Gastroesophageal sphincter (tissue), 4 donors: ENCODE measurements around the gene MSLN. TPM values are rescaled to one million over a fixed set of nuclear protein-coding genes. Genes with fewer than 3 reads are reported as not detected.

ENCODE experiments used
- ATAC-seq: fragments of 150-250 bp; one replicate; pipeline ENCODE4 v1.9.1; 2016; ENCODE audit warnings: mild to moderate bottlenecking, moderate library complexity
- H3K27ac ChIP-seq, 4 donors: fragments of 200-600 bp; sonication (generic) in 3 of 4; 1 replicate in 3 of 4; 2 replicates in 1 of 4; pipeline ENCODE4 v1.5.1; 2016 to 2019
- H3K27me3 ChIP-seq: fragments of 200-600 bp; sonication (generic); one replicate; pipeline ENCODE4 v1.5.1; 2019
- H3K36me3 ChIP-seq, 2 donors: fragments of 200-600 bp; sonication (generic); one replicate each; pipeline ENCODE4 v1.5.1; 2019; ENCODE audit warnings: control low read depth in 1 of 2
- H3K4me1 ChIP-seq, 3 donors: fragments of 200-600 bp; sonication (generic); 1 replicate in 2 of 3; 2 replicates in 1 of 3; pipeline ENCODE4 v1.5.1; 2016 to 2019; ENCODE audit warnings: control low read depth in 2 of 3
- H3K4me3 ChIP-seq, 2 donors: fragments of 200-600 bp; sonication (generic); one replicate each; pipeline ENCODE4 v1.5.1; 2019; ENCODE audit warnings: mild to moderate bottlenecking in 1 of 2, moderate library complexity in 1 of 2
- H3K9me3 ChIP-seq, 3 donors: fragments of 200-600 bp; sonication (generic); one replicate each; pipeline ENCODE4 v1.5.1; 2017 to 2019; ENCODE audit warnings: control low read depth in 2 of 3
- CTCF ChIP-seq, 4 experiments: fragments of 200-600 bp in 2 of 4; fragments of 450-650 bp in 2 of 4; sonication (generic) in 1 of 4; IDR thresholded peaks; one replicate each; pipeline ENCODE4 v1.5.1; 2017 to 2019; ENCODE audit warnings: antibody characterized with exemption in 4 of 4, mild to moderate bottlenecking in 2 of 4, moderate library complexity in 2 of 4
- EP300 ChIP-seq: sonication (generic); formaldehyde crosslinking; IDR thresholded peaks from one replicate; pipeline ENCODE4 v1.6.1; 2017; ENCODE audit warnings: antibody characterized with exemption, mild to moderate bottlenecking
- POLR2A ChIP-seq, 2 donors: fragments of 450-650 bp; IDR thresholded peaks; one replicate each; pipeline ENCODE4 v1.6.1; 2017; ENCODE audit warnings: antibody characterized with exemption in 2 of 2, mild to moderate bottlenecking in 2 of 2, moderate library complexity in 1 of 2
- POLR2AphosphoS5 ChIP-seq: sonication (generic); formaldehyde crosslinking; IDR thresholded peaks from one replicate; pipeline ENCODE4 v1.6.1; 2017; ENCODE audit warnings: antibody characterized with exemption
- WGBS, 2 donors: methylation state at CpG; one replicate each; pipeline ENCODE4 v1.1.5; 2018; ENCODE audit warnings: low coverage in 1 of 2; 5-methylcytosine and 5-hydroxymethylcytosine counted together
- total RNA-seq, 4 donors: library from RNA; depleted of rRNA; stranded (reverse); fragments of >200 nt; gene quantifications; one replicate each; pipeline ENCODE4 v1.1.0, GENCODE V29; 2016

MSLN gene
- total RNA-seq, 4 donors from 2014 or later, result 0.73 to 7.2 TPM; not detected in 2

GRCh38 chr16:787978-788398 is 27.5 kb downstream of the MSLN start, which contains the start of gene RPUSD1:
Gene RPUSD1, minus strand, starts transcription at chr16:788381. Its CDS starts 644 bp downstream, at chr16:787737.
- peak within 1 kb of the TSS; percentile 80 to 97 for H3K4me3 ChIP-seq
- peak within 1 kb of the TSS in 3 of 4 donors; percentile 80 to 82 (median 81) for H3K27ac ChIP-seq
- TF ChIP-seq EP300 (no peak), POLR2A (IDR thresholded peaks at IDR 0.05) (peak; percentile 33 to 39), CTCF (IDR thresholded peaks at IDR 0.05) (peak in 2 of 4 experiments; percentile 26 to 35), POLR2AphosphoS5 (no peak)
- H3K27me3 ChIP-seq, result peaks cover 9% of the 10 kb centered on the region
- H3K36me3 ChIP-seq, result peaks cover 0 to 32% of the 10 kb centered on the region in 2 donors
- H3K9me3 ChIP-seq, result no peaks in the 10 kb centered on the region
- H3K4me1 ChIP-seq, result peaks cover 0 to 44% (median 23%) of the 10 kb centered on the region in 3 donors
- no peak for ATAC-seq
- 0% methylated on average over 9 of the region's 45 CpGs; no CpG with 5 or more reads in 1 of the 2 donors for WGBS, 2 donors

GRCh38 chr16:788399-789126 is 28.0 kb downstream of the MSLN start, which contains the start of gene CHTF18:
Gene CHTF18, plus strand, starts transcription at chr16:788620. Its CDS starts 65 bp downstream, at chr16:788685.
- H3K9me3 ChIP-seq, result no peaks in the 10 kb centered on the region
- H3K4me3 ChIP-seq, result peak within 1 kb of the TSS; percentile 80 to 97
- peaks cover 4% of the 10 kb centered on the region for H3K27me3 ChIP-seq
- H3K27ac ChIP-seq, result peak within 1 kb of the TSS in 3 of 4 donors; percentile 80 to 82 (median 81)
- peaks cover 0 to 38% (median 22%) of the 10 kb centered on the region in 3 donors for H3K4me1 ChIP-seq
- WGBS, 2 donors, result no CpG with 5 or more reads among the region's 97 CpGs
- H3K36me3 ChIP-seq, result peaks cover 0 to 36% of the 10 kb centered on the region in 2 donors
- TF ChIP-seq POLR2AphosphoS5, result no peak
- peak in 1 of 4 experiments; percentile 16 for TF ChIP-seq CTCF (IDR thresholded peaks at IDR 0.05)
- TF ChIP-seq POLR2A (IDR thresholded peaks at IDR 0.05), result no peak
- TF ChIP-seq EP300, result no peak
- ATAC-seq, result peak; percentile 96

- TF ChIP-seq POLR2A (IDR thresholded peaks at IDR 0.05) (no peak), POLR2AphosphoS5 (no peak), CTCF (IDR thresholded peaks at IDR 0.05) (no peak), EP300 (no peak)
- H3K36me3 ChIP-seq, result peaks cover 0 to 39% of the 10 kb centered on the region in 2 donors
- no peak for ATAC-seq
- H3K9me3 ChIP-seq, result no peaks in the 10 kb centered on the region
- peaks cover 0 to 33% (median 16%) of the 10 kb centered on the region in 3 donors for H3K4me1 ChIP-seq
- no peaks in the 10 kb centered on the region for H3K27me3 ChIP-seq
- H3K27ac ChIP-seq, result peak overlapping the region in 1 of 4 donors; percentile 64
- 100% methylated on average over 1 of the region's 33 CpGs; no CpG with 5 or more reads in 1 of the 2 donors for whole genome bisulfite sequencing, 2 donors
- H3K4me3 ChIP-seq, result peak overlapping the region in 1 of 2 donors; percentile 97
Measured at GRCh38 chr16:789191-789850, 28.8 kb downstream of the MSLN start.

GRCh38 chr16:790086-790485 is 29.6 kb downstream of the MSLN start:
- peaks cover 0 to 33% (median 16%) of the 10 kb centered on the region in 3 donors for H3K4me1 ChIP-seq
- no peak overlapping the region for H3K4me3 ChIP-seq
- no peak for ATAC-seq
- no peak overlapping the region for H3K27ac ChIP-seq
- H3K27me3 ChIP-seq, result no peaks in the 10 kb centered on the region
- H3K9me3 ChIP-seq, result no peaks in the 10 kb centered on the region
- peaks cover 0 to 39% of the 10 kb centered on the region in 2 donors for H3K36me3 ChIP-seq
- WGBS, 2 donors, result 67% methylated on average over 1 of the region's 17 CpGs; no CpG with 5 or more reads in 1 of the 2 donors
- no peak for TF ChIP-seq POLR2A (IDR thresholded peaks at IDR 0.05)

GRCh38 chr16:791131-791530 is 30.6 kb downstream of the MSLN start:
- no peaks in the 10 kb centered on the region for H3K9me3 ChIP-seq

More at GRCh38 chr16:791131-791530, 30.6 kb downstream of the MSLN start:
- no peak overlapping the region for H3K4me3 ChIP-seq
- peaks cover 7% of the 10 kb centered on the region for H3K27me3 ChIP-seq
- H3K4me1 ChIP-seq, result peaks cover 0 to 25% (median 16%) of the 10 kb centered on the region in 3 donors
- peaks cover 0 to 33% of the 10 kb centered on the region in 2 donors for H3K36me3 ChIP-seq
- no peak overlapping the region for H3K27ac ChIP-seq
- TF ChIP-seq POLR2AphosphoS5, result no peak
- 100% methylated on average over 3 of the region's 23 CpGs; no CpG with 5 or more reads in 1 of the 2 donors for WGBS, 2 donors
- ATAC-seq, result no peak
